ENCODE data around the gene SLC36A3.

- TF ChIP-seq, protein P1, sequence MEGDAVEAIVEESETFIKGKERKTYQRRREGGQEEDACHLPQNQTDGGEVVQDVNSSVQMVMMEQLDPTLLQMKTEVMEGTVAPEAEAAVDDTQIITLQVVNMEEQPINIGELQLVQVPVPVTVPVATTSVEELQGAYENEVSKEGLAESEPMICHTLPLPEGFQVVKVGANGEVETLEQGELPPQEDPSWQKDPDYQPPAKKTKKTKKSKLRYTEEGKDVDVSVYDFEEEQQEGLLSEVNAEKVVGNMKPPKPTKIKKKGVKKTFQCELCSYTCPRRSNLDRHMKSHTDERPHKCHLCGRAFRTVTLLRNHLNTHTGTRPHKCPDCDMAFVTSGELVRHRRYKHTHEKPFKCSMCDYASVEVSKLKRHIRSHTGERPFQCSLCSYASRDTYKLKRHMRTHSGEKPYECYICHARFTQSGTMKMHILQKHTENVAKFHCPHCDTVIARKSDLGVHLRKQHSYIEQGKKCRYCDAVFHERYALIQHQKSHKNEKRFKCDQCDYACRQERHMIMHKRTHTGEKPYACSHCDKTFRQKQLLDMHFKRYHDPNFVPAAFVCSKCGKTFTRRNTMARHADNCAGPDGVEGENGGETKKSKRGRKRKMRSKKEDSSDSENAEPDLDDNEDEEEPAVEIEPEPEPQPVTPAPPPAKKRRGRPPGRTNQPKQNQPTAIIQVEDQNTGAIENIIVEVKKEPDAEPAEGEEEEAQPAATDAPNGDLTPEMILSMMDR (IDR thresholded peaks at IDR 0.05; ENCODE audit: low read depth, low read length, poor library complexity, severe bottlenecking), result no peak
- no peak for TF ChIP-seq EZH2phosphoT487 (IDR thresholded peaks at IDR 0.05; ENCODE audit: borderline replicate concordance, low read length)
These were observed 20.3 kb downstream of the SLC36A3 start for GRCh38 chr5:151283120-151283825.
